Left hindlimb (tissue), 1 donor: ENCODE data around the gene AFM.

ENCODE experiments used
- DNase-seq: peaks from one replicate; pipeline ENCODE4 v3.0.0-alpha.2; 2018

The AFM gene

DNA sequence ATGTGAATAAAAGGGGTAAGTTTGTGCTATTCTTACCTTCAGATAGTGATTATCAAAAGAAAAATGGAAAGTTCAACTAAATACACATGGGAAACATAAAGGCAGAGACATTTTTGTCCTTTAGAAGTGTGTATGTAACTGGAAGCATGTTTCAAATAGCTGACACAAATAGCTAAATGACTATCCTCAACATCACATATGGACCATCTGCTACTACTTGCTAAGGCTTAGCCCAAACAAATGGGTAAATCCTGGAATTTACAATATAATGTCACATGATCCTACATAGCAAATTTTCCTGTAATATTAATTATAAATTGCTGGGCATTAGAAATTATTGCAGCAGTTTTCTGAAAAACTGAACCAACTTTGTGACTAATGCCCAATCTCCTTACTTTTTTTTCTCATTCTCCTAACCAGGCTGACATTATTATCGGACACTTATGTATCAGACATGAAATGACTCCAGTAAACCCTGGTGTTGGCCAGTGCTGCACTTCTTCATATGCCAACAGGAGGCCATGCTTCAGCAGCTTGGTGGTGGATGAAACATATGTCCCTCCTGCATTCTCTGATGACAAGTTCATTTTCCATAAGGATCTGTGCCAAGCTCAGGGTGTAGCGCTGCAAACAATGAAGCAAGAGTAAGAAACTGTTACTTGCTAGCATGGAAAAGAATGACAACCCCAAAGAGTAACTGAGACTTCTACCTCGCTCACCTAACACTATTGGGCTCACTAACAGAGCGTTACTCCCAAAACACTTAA lies 29.4 kb upstream of the AFM start:
- DNase-seq = no peak

GRCh38 chr4:73452953-73453700 lies 28.4 kb upstream of the AFM start:
- no peak for DNase-seq

GRCh38 chr4:73453701-73454005 lies 27.9 kb upstream of the AFM start:
- DNase-seq = no peak

GRCh38 chr4:73454920-73455319 lies 26.6 kb upstream of the AFM start:
- no peak for DNase-seq

GRCh38 chr4:73456177-73457022 lies 25.1 kb upstream of the AFM start:
- no peak for DNase-seq

DNA sequence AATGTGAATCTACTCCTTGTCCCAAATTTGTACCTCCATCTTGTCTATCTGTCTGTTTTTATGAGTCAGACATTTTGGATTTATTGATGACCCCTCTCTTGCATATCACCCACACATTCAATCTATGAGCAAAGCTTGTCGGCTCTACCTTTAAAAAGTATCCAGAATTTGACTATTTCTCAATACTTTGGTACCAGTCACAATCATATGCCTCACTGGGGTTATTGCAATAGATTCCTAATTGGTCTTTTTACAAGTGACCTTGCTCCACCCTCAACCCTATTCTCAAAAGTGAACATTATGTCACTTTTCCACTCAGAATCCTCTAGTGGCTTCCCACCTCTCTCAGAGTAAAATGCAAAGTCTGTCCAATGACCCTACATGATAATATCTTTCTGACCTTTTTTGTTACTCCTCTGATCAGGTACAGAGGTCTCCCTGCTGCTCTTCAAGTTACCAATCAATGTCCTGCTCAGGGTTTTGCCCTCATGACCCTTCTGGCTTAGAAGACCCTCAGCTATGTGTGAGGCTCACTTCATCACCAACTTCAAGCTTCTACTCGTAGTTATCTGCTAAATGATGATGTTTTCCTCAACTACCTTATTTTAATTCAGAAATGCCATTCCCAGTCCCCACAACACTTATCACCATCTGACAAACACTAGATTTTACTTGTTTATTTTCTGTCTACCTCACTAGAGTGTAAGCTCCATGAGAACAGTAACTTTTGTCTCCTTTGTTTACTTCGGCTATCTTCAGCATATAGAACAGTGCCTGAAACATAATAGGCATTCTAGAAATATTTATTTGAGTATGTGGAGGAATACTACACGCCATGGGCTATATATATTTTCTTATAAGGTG lies 23.1 kb upstream of the AFM start:
- no peak for DNase-seq

- no peak for DNase-seq
Observed at GRCh38 chr4:73459048-73459421, 22.5 kb upstream of the AFM start.

DNA sequence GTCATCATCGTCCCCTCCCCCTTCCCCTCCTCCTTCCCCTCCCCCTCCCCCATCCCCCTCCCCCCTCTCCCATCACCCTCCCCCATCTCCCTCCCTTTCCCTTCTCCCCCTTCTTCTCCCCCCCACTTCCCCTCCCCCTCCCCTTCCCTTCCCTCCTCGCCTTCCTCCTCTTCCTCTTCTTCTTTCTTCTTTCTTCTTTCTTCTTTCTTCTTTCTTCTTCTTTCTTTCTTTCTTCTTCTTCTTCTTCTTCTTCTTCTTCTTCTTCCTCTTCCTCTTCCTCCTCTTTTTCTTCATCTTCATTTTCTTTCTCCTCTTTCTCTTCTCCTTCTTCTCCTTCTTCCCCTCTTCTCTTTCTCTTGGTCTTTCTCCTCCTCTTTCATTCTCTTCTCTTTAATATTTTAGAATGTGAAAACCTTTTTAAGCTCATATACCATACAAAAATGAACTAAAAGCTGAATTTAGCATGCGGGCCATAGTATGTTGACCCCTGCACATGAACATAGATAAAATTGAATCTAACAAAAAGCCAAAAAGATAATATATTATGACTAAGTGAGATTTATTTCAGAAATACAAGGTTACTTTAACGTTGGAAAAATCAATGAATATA lies 20.5 kb upstream of the AFM start:
- DNase-seq = no peak

- DNase-seq = no peak
Observed at GRCh38 chr4:73468170-73468569, 13.4 kb upstream of the AFM start.

GRCh38 chr4:73470728-73471127 lies 10.8 kb upstream of the AFM start:
- DNase-seq = no peak

DNA sequence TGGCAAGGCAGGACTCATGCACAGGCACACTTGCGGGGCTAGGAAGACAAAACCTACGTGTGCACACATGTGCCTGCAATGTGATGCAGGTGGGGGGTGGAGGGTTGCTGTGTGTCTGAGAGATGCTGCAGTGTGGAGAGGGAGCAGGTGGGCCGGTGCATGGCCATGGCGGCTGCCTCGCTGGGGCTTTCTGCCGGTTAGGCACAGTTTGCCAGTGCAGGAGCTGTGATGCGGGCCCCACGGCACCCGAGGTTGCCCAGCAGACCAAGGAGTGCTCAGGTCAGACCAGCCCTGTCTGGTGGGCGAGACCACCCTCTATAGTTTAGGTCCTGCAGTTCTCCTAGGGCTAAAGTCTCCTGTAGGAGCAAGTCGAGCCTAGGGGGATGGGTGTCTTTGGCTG lies 4.4 kb upstream of the AFM start:
- DNase-seq = no peak

DNA sequence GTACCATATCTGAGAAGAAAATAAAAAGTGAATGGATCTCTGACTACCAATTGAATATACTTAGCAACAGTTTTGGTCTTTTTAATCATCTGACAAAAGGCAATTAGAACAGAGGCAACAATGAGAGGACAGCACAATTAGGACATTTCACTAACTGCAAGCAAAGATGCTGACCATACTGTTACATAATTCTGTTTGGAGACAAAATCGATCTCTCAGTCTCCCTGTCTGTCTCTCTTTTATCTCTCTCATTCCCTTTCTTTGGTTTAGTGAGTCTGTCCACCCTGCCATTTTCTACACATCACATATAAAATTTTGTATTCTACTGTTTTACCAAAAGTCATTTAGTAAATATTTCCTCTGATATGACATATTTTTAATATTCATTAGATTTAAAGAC lies 2.2 kb upstream of the AFM start:
- DNase-seq = no peak

- DNase-seq = no peak
Observed at GRCh38 chr4:73485085-73485484, 3.5 kb downstream of the AFM start.

DNA sequence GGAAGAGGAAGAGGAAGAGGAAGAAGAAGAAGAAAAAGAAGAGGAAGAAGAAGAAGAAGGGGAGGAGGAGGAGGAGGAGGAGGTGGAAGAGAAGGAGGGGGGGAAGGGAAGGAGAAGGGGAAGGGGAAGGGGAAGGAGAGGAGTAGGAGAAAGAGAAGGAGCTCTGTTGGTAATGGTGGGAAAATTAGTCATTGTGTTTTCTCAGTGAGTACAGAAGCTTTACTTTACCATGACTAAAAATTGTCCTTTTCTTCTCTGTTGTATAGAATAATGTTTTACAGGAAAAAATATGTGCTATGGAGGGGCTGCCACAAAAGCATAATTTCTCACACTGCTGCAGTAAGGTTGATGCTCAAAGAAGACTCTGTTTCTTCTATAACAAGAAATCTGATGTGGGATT lies 4.1 kb downstream of the AFM start:
- no peak for DNase-seq

- no peak for DNase-seq
Observed at GRCh38 chr4:73486497-73486896, 5.0 kb downstream of the AFM start.

GRCh38 chr4:73487233-73487632 lies 5.7 kb downstream of the AFM start:
- no peak for DNase-seq

DNA sequence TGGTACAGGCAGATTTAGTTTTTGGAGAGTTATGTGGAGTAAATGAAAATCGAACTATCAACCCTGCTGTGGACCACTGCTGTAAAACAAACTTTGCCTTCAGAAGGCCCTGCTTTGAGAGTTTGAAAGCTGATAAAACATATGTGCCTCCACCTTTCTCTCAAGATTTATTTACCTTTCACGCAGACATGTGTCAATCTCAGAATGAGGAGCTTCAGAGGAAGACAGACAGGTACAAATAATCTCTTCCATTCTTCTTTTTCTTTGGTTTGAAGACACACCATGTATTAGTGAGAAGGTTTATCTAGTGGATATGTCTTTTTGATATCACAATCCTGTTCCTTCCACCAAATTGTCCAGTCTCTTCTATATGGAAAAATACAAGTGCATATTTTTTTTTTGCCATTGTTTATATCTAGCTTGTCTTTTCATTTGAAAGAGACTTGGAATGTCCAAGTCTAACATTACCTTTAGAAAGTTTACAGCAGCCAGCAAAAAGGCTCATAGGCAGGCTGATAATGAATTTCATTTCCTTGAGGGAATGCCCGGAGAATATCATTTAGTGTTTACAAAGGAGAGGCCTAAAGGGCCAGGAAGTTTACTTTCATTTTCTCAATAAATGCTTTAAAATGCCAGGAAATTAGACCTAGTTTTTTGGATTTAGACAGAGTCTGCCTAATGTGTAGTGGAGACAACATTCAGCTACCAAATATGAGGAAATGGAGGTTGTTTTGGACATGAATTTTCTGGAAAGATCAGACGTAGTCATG lies 18.6 kb downstream of the AFM start:
- no peak for DNase-seq

- DNase-seq = no peak
Observed at GRCh38 chr4:73501664-73502265, 20.2 kb downstream of the AFM start.

GRCh38 chr4:73505567-73505966 lies 24.0 kb downstream of the AFM start:
- DNase-seq = no peak

DNA sequence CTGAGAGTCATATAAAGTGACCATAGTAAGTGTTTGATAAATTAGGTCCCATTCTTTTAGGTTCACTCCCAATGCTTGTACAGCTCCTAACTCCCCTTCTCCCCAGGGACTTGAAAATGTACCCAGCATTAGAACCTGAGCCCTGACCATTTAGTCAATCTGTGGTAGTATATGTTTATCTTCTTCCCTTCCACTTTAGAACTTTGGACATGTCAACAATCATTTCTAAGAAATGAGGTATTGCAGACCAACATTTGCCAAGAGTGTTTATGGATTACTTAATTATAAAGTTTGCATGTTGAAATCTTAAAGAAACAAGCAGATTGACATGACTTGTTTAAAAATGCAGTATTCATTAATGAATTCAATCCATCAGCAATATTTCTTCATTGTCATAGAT lies 26.0 kb downstream of the AFM start:
- no peak for DNase-seq

- DNase-seq = no peak
Observed at GRCh38 chr4:73508651-73509050, 27.1 kb downstream of the AFM start.
